ENCODE data around the gene HS2ST1.

DNA sequence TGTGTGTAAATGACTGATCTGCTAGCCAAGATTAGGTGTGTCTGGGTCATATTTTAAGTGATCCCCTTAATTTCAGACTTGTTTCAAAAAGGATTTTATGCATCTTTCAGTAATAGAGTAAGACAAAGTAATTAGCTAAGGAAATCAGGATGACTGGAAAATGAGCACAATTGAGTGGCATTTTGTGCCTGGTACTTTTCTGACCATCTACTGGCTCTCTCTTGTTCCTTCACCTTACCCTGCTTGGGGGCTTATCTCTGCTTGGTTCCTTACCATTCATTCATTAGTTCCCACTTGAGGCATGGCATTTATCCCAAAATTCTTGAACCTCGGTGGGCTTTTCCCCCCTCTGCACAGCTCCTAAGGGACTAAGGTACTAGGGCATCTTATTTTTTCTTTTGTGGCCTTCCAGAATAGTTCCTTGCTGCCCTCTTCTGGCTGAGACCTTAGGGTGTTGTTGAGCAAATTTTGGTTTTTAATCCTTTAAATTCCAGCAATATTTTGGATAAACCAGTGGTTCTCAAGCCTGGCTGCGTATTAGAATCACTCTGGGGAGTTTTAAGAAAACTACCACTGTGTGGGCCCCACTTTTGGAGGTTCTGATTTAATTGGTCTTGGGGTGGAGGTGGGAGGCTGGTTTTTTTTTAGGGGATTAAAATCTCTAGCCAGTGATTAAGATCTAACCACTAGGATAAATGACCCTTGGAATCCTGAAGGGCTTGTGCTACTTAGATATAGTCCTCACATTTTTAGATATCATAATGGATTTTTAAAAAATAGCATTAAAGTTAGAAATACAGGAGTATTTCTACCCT lies 50.8 kb downstream of the HS2ST1 start:
- TF ChIP-seq, protein P1, sequence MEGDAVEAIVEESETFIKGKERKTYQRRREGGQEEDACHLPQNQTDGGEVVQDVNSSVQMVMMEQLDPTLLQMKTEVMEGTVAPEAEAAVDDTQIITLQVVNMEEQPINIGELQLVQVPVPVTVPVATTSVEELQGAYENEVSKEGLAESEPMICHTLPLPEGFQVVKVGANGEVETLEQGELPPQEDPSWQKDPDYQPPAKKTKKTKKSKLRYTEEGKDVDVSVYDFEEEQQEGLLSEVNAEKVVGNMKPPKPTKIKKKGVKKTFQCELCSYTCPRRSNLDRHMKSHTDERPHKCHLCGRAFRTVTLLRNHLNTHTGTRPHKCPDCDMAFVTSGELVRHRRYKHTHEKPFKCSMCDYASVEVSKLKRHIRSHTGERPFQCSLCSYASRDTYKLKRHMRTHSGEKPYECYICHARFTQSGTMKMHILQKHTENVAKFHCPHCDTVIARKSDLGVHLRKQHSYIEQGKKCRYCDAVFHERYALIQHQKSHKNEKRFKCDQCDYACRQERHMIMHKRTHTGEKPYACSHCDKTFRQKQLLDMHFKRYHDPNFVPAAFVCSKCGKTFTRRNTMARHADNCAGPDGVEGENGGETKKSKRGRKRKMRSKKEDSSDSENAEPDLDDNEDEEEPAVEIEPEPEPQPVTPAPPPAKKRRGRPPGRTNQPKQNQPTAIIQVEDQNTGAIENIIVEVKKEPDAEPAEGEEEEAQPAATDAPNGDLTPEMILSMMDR (IDR thresholded peaks at IDR 0.05), result peak in 2 of 3 donors; percentile 41 to 42
- no peak for TF ChIP-seq POLR2AphosphoS5 (IDR thresholded peaks at IDR 0.05)
- TF ChIP-seq POLR2A (IDR thresholded peaks at IDR 0.05), result no peak

All from breast epithelium (tissue), 3 donors.